ENCODE data around the gene ADAMTS2. TPM values are rescaled to one million over a fixed set of nuclear protein-coding genes. Genes with fewer than 3 reads are reported as not detected.

The ADAMTS2 gene
- total and polyA plus RNA-seq, 2 donors (not counting 1 experiment from before 2014, with no cell fraction given), result 16.2 to 70.2 TPM

GRCh38 chr5:179346401-179346800 lies 1.1 kb upstream of the ADAMTS2 start:
- Histone ChIP-seq H4K20me1 (ENCODE audit: control insufficient read depth, extremely low read depth, insufficient read depth, low read length) (no peaks in the 10 kb centered on the region), H3K9me3 (ENCODE audit: control insufficient read depth, insufficient read depth, low read depth, low read length) (no peaks in the 10 kb centered on the region), H3K4me3 (replicated peaks in 1 of 4; ENCODE audit: control extremely low read depth in 1 of 4, insufficient read depth in 1 of 4, low read depth in 3 of 4, low read length in 4 of 4) (no peak overlapping the region), H3K4me1 (ENCODE audit: control insufficient read depth, extremely low read depth, insufficient read depth, low read length) (peaks cover 11% of the 10 kb centered on the region), H3K4me2 (ENCODE audit: extremely low read depth, insufficient read depth, low read length) (no peak overlapping the region), H2AFZ (ENCODE audit: low read length) (no peak overlapping the region), H3K27ac (ENCODE audit: insufficient read depth, low read length) (no peak overlapping the region), H3K27me3 (ENCODE audit: control insufficient read depth, insufficient read depth, low read length) (no peaks in the 10 kb centered on the region), H3K9ac (ENCODE audit: insufficient read depth, low read length) (no peak overlapping the region), H3K79me2 (ENCODE audit: control insufficient read depth, insufficient read depth, low read length) (peaks cover 29% of the 10 kb centered on the region), H3K36me3 (ENCODE audit: control insufficient read depth, insufficient read depth, low read length) (peaks cover 4% of the 10 kb centered on the region)
- peak in 1 of 2 donors; percentile 15 for DNase-seq (ENCODE audit: low read depth in 2 of 2)
- no peak for TF ChIP-seq CTCF (conservative IDR thresholded peaks at IDR 0.05 in 1 of 2, IDR thresholded peaks at IDR 0.05 in 1 of 2; ENCODE audit: low read depth in 1 of 2, low read length in 2 of 2)
- no peak for TF ChIP-seq EZH2 (IDR thresholded peaks at IDR 0.05; ENCODE audit: low read length, missing control alignments)

GRCh38 chr5:179345183-179345432 lies 153 bp downstream of the ADAMTS2 start:
- H3K79me2 ChIP-seq (ENCODE audit: control insufficient read depth, insufficient read depth, low read length), result peaks cover 39% of the 10 kb centered on the region
- peaks cover 11% of the 10 kb centered on the region for H3K4me1 ChIP-seq (ENCODE audit: control insufficient read depth, extremely low read depth, insufficient read depth, low read length)
- DNase-seq (ENCODE audit: low read depth in 2 of 2), result peak in 1 of 2 donors; percentile 55
- H3K9ac ChIP-seq (ENCODE audit: insufficient read depth, low read length), result peak overlapping the region; percentile 96
- H3K27me3 ChIP-seq (ENCODE audit: control insufficient read depth, insufficient read depth, low read length), result no peaks in the 10 kb centered on the region
- no peaks in the 10 kb centered on the region for H3K9me3 ChIP-seq (ENCODE audit: control insufficient read depth, insufficient read depth, low read depth, low read length)
- no peak overlapping the region for H3K4me2 ChIP-seq (ENCODE audit: extremely low read depth, insufficient read depth, low read length)
- no peak overlapping the region for H3K27ac ChIP-seq (ENCODE audit: insufficient read depth, low read length)
- H2AFZ ChIP-seq (ENCODE audit: low read length), result no peak overlapping the region
- H3K36me3 ChIP-seq (ENCODE audit: control insufficient read depth, insufficient read depth, low read length), result peaks cover 7% of the 10 kb centered on the region
- peak overlapping the region in 1 of 4 experiments; percentile 96 for H3K4me3 ChIP-seq (replicated peaks in 1 of 4; ENCODE audit: control extremely low read depth in 1 of 4, insufficient read depth in 1 of 4, low read depth in 3 of 4, low read length in 4 of 4)
- TF ChIP-seq EZH2 (IDR thresholded peaks at IDR 0.05; ENCODE audit: low read length, missing control alignments), result no peak
- no peak for TF ChIP-seq CTCF (conservative IDR thresholded peaks at IDR 0.05 in 1 of 2, IDR thresholded peaks at IDR 0.05 in 1 of 2; ENCODE audit: low read depth in 1 of 2, low read length in 2 of 2)
- H4K20me1 ChIP-seq (ENCODE audit: control insufficient read depth, extremely low read depth, insufficient read depth, low read length), result no peaks in the 10 kb centered on the region

- TF ChIP-seq CTCF (conservative IDR thresholded peaks at IDR 0.05 in 1 of 2, IDR thresholded peaks at IDR 0.05 in 1 of 2; ENCODE audit: low read depth in 1 of 2, low read length in 2 of 2) (no peak), EZH2 (IDR thresholded peaks at IDR 0.05; ENCODE audit: low read length, missing control alignments) (no peak)
- Histone ChIP-seq H3K4me3 (replicated peaks in 1 of 4; ENCODE audit: control extremely low read depth in 1 of 4, insufficient read depth in 1 of 4, low read depth in 3 of 4, low read length in 4 of 4) (peak overlapping the region; percentile 71 to 96 (median 84)), H3K9me3 (ENCODE audit: control insufficient read depth, insufficient read depth, low read depth, low read length) (no peaks in the 10 kb centered on the region), H2AFZ (ENCODE audit: low read length) (peak overlapping the region; percentile 21), H4K20me1 (ENCODE audit: control insufficient read depth, extremely low read depth, insufficient read depth, low read length) (no peaks in the 10 kb centered on the region), H3K9ac (ENCODE audit: insufficient read depth, low read length) (peak overlapping the region; percentile 96), H3K36me3 (ENCODE audit: control insufficient read depth, insufficient read depth, low read length) (peaks cover 10% of the 10 kb centered on the region), H3K4me1 (ENCODE audit: control insufficient read depth, extremely low read depth, insufficient read depth, low read length) (peaks cover 11% of the 10 kb centered on the region), H3K27me3 (ENCODE audit: control insufficient read depth, insufficient read depth, low read length) (no peaks in the 10 kb centered on the region), H3K79me2 (ENCODE audit: control insufficient read depth, insufficient read depth, low read length) (peaks cover 44% of the 10 kb centered on the region), H3K4me2 (ENCODE audit: extremely low read depth, insufficient read depth, low read length) (peak overlapping the region; percentile 73), H3K27ac (ENCODE audit: insufficient read depth, low read length) (peak overlapping the region; percentile 79)
- peak in 1 of 2 donors; percentile 28 for DNase-seq (ENCODE audit: low read depth in 2 of 2)
These were observed 654 bp downstream of the ADAMTS2 start for GRCh38 chr5:179344431-179345182.
